NK-92 (cell line): ENCODE measurements around the gene SLC25A22.

Experiments
- DNase-seq: peaks from one replicate; lab custom pipeline; 2025; ENCODE audit not compliant: unreplicated experiment; lab: John Stamatoyannopoulos, UW

The SLC25A22 gene

GRCh38 chr11:823441-824291, 25.6 kb upstream of the SLC25A22 start:
- DNase-seq = no peak

- no peak for DNase-seq
These were observed 23.7 kb upstream of the SLC25A22 start for GRCh38 chr11:821512-822371.

- DNase-seq = no peak
These were observed 22.8 kb upstream of the SLC25A22 start for GRCh38 chr11:820655-821511.

GRCh38 chr11:819943-820649, 22.0 kb upstream of the SLC25A22 start:
- peak; percentile 72 for DNase-seq

DNA sequence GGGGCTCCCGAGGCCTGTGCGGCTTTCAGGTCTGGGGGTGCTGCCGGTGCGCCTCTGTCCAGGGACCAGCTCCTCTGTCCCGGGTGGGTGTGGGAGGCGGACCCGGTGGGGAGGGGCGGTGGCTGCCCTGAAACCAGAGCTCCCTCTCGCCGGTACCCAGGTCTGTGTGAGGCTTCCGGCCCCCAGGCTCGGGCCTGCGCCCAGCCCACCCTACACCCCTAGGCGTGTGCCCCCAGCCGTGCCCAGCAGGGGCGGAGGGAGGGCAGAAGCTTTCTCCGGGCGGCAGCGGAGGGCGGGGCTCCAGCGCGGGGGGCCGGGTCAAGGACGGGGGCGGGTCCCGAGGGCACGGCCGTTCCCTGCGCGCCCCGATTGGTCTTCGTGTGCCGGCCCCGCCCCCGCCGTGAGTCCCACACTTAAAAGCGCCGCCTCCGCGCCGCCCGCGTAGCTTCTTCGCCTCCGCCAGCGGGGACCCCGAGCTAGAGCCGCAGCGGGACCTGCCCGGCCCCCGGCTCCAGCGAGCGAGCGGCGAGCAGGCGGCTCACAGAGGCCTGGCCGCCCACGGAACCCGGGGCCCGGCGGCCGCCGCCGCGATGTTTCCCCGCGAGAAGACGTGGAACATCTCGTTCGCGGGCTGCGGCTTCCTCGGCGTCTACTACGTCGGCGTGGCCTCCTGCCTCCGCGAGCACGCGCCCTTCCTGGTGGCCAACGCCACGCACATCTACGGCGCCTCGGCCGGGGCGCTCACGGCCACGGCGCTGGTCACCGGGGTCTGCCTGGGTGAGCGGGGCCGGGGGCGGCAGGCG, 21.2 kb upstream of the SLC25A22 start:
- DNase-seq = peak; percentile 45

DNA sequence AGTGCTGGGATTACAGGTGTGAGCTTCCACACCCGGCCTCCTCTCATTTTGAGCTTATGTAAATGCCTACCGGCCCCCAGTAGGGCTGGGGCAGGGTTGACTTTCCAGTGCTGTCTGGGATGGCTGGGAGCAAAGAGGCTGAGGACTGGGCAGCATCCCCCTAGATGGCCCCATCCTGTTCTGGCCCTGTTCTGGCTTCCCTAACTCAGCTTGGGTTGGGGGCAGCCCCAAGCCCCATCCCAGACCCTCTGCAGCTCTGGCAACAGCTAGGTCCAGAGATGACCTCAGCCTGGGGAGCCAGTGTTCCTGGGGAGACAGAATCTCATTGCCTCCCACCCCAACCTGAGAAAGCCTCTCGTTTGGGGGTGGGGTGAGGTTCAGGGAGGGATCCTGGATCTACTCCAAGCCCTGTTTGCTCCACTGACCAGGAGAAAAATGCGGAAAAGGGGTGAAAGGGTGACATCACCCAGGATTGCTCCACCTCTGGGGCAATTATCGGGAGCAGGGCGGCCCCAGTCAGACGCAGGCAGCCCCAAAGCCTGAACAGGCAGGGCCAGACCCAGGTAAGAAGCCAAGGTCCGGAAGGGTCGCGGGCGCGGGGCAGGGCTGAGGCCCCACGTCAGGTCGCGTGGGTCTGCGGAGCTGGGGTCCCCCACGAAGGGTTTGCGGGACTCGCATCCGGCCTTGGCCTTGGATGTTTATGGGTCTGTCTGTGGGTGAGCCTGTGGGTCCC, 20.5 kb upstream of the SLC25A22 start, which contains the start of gene PNPLA2:
Gene PNPLA2, plus strand, starts transcription at position 519 of the 733 bp plus-strand sequence. CDS start 805 bp downstream, outside the sequence.
- DNase-seq = no peak

- no peak for DNase-seq
These were observed 18.3 kb upstream of the SLC25A22 start for GRCh38 chr11:816433-816779.

DNA sequence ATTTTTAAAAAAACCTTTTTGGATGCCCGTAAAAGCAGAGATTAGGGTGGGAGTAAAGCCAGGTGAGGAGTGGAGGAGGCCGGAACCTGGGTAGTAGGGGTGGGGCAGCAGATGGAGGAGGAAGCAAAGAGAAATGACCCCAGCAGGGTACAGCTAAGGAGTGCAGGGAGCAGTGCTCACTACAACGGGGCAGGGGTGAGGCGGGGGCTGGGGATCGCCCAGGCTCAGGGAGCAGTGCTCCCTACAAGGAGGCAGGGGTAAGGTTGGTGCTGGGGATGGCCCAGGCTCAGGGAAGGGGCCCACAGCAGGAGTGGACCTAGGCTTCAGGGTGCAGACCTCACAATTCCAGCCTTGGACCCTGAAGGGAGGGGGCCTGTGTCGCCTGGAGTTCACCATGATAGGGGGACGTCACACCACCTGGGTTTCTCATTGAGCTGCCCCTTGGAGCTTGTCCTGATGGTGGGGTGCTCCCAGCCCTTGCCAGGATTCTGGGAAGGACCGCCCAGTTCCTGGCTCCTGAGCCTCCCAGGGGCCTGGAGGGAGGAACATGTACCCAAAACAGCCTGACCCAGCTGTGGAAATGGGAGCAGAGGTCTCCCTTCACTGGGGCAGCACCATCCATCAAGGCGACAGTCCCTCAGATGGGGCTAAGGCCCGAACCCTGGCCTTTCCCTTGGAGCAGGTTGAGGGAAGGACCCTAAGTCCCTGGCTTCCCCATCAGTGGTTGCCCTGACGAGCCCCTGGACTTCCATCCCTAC, 17.8 kb upstream of the SLC25A22 start:
- DNase-seq = no peak

DNA sequence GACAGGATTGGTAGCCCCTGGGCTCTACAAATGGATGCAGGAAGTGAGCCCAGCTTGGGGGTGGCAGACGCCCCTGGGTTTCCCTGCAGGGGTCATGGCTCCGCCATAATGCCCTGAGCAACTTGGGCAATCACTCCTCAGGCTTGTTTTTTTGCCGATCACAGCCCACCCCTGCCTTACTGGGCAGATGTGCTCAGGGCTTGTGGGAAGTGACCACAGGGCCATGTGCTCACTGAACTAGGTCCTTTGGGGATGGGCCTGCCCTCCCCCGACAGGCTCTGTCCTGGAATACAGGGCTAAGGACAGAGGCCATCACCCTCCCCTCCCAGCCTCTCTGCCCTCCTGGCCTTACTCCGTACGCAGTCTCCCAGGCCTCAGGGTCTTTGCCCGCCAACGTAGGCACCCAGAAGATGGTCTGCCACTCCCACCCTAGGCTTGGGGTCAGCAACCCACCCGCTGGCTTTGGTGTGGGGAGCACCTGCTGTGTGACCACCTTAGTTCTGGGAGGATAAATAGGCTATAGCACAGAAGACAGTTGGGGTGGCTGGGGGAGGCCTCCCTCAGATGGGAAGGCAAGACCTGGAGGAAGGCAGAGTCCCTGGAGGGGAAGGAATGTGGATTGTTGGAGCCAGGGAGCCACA, 15.5 kb upstream of the SLC25A22 start:
- no peak for DNase-seq

DNA sequence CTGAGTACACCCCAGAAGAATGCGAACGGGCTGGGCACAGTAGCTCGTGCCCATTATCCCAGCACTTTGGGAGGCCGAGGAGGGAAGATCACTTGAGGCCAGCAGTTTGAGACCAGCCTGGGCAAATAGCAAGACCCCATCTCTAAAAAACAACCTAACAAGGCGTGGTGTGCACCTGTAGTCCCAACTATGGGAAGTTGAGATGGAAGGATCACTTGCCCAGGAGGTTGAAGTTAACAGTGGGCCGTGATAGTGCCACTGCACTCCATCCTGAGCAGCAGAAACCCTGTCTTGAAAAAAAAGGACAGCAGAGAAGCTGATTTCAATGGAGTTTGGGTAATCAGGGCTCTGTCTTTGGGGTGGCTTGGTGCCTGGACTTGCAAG, 15.0 kb upstream of the SLC25A22 start:
- no peak for DNase-seq

DNA sequence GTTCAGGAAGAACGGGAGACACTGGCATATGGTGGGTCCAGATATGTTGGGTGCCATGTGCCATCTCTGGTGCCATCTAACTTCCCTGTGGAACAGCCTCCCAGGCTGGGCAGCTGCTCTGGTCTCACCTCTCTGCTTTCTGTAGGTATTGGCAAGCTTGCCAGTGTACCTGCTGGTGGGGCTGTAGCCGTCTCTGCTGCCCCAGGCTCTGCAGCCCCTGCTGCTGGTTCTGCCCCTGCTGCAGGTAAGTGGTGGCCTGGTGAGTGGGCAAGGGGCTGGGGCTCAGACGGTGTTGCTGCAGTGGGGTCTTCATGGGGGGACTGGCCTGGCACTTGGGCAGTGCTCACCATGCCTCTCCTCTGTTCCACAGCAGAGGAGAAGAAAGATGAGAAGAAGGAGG, 14.3 kb upstream of the SLC25A22 start:
- no peak for DNase-seq

DNA sequence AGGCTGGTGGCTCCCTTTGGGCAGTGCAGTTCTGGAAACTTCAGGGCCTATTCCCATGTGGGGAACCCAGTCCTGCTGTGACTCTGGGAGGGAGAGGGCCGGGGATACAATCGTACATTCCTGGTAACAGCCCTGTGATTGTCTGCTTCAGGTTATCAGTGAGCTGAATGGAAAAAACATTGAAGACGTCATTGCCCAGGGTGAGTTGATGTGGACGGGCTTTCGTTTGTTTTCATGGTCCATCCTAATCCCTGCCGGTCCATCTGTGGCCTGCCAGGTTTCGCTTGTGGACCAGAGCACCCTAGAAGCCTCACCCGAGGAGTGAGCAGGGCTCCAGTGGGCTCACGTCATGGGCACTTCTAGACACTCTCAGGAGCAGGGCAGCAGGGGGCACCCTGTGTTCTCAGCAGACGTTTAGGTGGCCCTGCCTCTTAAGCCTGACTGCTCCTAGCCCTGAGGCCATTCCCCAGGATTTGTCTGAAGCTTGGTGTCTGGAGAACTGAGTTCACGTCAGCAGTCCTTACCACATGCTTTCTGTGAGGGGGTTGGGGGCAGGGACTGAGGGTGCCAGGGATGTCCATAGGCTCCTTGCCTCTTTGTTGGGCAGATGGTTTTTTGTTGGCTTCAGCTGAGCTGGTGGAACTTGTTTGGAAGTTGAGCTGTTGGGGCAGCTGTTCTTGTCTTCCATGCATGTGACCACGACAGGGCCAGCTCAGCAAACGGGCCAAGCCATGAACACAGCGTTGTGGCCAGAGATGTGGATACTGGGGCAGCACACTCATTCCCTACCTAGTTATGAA, 13.6 kb upstream of the SLC25A22 start:
- DNase-seq = no peak

DNA sequence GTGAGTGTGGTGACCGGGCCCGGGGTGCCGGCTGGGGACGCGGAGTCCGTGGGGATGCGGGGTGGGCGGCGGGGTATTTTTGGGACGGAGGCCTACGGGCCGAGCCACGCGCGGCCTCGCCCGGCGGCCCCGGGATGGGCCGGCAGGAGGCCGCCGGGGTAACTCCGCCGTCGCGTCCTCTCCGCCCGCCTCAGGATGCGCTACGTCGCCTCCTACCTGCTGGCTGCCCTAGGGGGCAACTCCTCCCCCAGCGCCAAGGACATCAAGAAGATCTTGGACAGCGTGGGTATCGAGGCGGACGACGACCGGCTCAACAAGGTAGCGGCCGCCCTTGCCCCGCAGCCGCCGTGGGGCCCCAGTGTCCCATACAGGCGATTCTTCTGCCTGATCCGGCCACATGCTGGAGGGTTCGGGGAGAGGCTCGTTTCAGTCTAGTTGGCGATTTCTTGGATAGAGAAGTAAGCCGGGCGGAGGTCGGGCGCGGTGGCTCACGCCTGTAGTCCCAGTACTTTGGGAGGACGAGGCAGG, 12.0 kb upstream of the SLC25A22 start:
- DNase-seq = no peak

DNA sequence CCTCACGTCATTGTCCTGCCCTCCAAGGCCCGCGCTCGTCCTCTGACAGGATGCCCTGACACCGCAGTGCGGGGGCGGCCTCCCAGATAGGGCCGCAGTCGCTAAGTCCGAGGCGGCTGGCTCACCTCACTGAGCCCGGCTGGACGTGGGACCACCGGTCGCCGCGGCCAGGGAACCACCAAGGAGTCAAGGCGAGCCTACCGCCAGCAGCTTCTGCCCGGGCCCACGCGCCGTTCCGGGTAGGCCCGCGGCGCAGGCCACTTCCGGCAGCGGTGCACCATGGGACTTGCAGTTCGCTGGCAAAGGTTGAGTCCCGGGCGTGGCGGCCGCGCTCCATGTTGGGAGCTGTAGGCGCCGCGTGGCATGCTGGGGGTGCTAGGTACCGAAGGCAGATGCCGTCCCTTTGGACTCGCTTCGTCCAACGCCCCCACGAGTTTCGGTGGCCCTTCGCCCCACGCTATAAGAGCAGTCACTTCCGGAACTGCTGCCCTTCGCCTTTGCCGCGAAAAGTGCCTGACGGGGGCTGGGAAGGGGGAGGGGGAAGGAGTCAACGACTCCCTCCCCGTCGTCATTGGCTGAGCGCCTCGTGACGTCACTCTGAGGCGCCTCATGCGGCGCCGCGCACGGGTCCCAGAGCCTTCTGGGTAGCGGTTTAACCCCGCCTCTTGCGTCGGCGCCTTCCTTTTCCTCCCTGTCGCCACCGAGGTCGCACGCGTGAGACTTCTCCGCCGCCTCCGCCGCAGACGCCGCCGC, 11.4 kb upstream of the SLC25A22 start, which contains the start of gene RPLP2:
Gene RPLP2, plus strand, starts transcription at position 681 of the 753 bp plus-strand sequence. CDS start 268 bp downstream, outside the sequence.
- peak; percentile 81 for DNase-seq

GRCh38 chr11:808427-809286, 10.6 kb upstream of the SLC25A22 start:
- DNase-seq = no peak
